Activated CD4-positive, CD25-positive, alpha-beta regulatory T cell treated with anti-CD3 and anti-CD28 coated beads, Interleukin-2, amount 50 U/mL, for 24 hours (primary cell): Measurements from ENCODE around the gene IRGC.
A peak's percentile ranks its signal among the peaks of the same experiment; 100 is the strongest.

Source experiments
- ATAC-seq, 2 donors: fragments of 150-1000 bp; cut with Tn5 transposase; one replicate each; pipeline ENCODE4 v1.10.0; 2021; ENCODE audit warnings: mild to moderate bottlenecking in 1 of 2, moderate library complexity in 1 of 2

IRGC gene

GRCh38 chr19:43692385-43692784, 23.5 kb upstream of the IRGC start:
- ATAC-seq, result no peak

GRCh38 chr19:43692877-43693276, 23.0 kb upstream of the IRGC start:
- no peak for ATAC-seq

GRCh38 chr19:43694553-43694952, 21.3 kb upstream of the IRGC start:
- no peak for ATAC-seq

GRCh38 chr19:43695985-43696704, 19.7 kb upstream of the IRGC start:
- ATAC-seq, result no peak

- no peak for ATAC-seq
Observed at GRCh38 chr19:43697295-43697694, 18.6 kb upstream of the IRGC start.

- no peak for ATAC-seq
Observed at GRCh38 chr19:43699506-43700394, 16.1 kb upstream of the IRGC start.

- no peak for ATAC-seq
Observed at GRCh38 chr19:43700395-43701000, 15.4 kb upstream of the IRGC start.

- ATAC-seq, result no peak
Observed at GRCh38 chr19:43704002-43704705, 11.7 kb upstream of the IRGC start.

- no peak for ATAC-seq
Observed at GRCh38 chr19:43705729-43706128, 10.1 kb upstream of the IRGC start.

- ATAC-seq, result no peak
Observed at GRCh38 chr19:43707158-43707712, 8.6 kb upstream of the IRGC start.

GRCh38 chr19:43708716-43709115, 7.2 kb upstream of the IRGC start:
- no peak for ATAC-seq

GRCh38 chr19:43711751-43712355, 4.0 kb upstream of the IRGC start:
- no peak for ATAC-seq

- no peak for ATAC-seq
Observed at GRCh38 chr19:43713208-43713607, 2.7 kb upstream of the IRGC start.

- ATAC-seq, result no peak
Observed at GRCh38 chr19:43718627-43719377, 2.9 kb downstream of the IRGC start.

- ATAC-seq, result no peak
Observed at GRCh38 chr19:43719378-43719868, 3.5 kb downstream of the IRGC start.

- ATAC-seq, result no peak
Observed at GRCh38 chr19:43719918-43720317, 4.0 kb downstream of the IRGC start.

GRCh38 chr19:43720936-43721335, 5.1 kb downstream of the IRGC start:
- no peak for ATAC-seq

GRCh38 chr19:43721469-43722048, 5.7 kb downstream of the IRGC start:
- peak; percentile 41 to 58 for ATAC-seq

GRCh38 chr19:43723588-43723987, 7.7 kb downstream of the IRGC start:
- ATAC-seq, result no peak

- no peak for ATAC-seq
Observed at GRCh38 chr19:43724896-43725295, 9.0 kb downstream of the IRGC start.

GRCh38 chr19:43725468-43725867, 9.6 kb downstream of the IRGC start:
- no peak for ATAC-seq
